HCT116 (cell line): ENCODE measurements around the gene JAG1. TPM values are rescaled to one million over a fixed set of nuclear protein-coding genes. Genes with fewer than 3 reads are reported as not detected.

Experiments
- ATAC-seq: fragments of 200-7000 bp; cut with Tn5 transposase; 2 replicates; pipeline ENCODE4 v1.9.1; 2020; ENCODE audit warnings: mild to moderate bottlenecking, moderate library complexity
- BruUV-seq: library from RNA; stranded (reverse); fragments of 400-500 nt; replicated peaks from 2 replicates; lab custom pipeline; 2021; lab: Mats Ljungman, UMichigan
- CTCF ChIA-PET: fragments of 300-600 bp; sonication (Branson Sonifier 250); formaldehyde crosslinking; loops from one replicate; lab custom pipeline; 2021; ENCODE audit warnings: antibody characterized with exemption; lab: Charles Lee
- POLR2A ChIA-PET: fragments of 300-600, 350-600 bp; sonication (Branson Sonifier 250); formaldehyde crosslinking; loops from one replicate; lab custom pipeline; 2021; ENCODE audit warnings: antibody characterized with exemption; lab: Charles Lee
- RAD21 ChIA-PET, 2 experiments: fragments of 300-600 bp; sonication (Branson Sonifier 250); formaldehyde crosslinking; loops; one replicate each; lab custom pipeline; 2023; ENCODE audit warnings: low total read pairs in 2 of 2; ENCODE audit not compliant: uncharacterized antibody in 2 of 2, unreplicated experiment in 2 of 2, low non-redundant PET in 1 of 2; lab: Charles Lee
- DNase-seq: peaks from one replicate; pipeline ENCODE4 v3.0.0-alpha.2; 2010; ENCODE audit warnings: low read depth, low spot score
- H2AFZ ChIP-seq: fragments of 200-600 bp; shearing (Covaris generic), sonication (generic); 2 replicates; pipeline ENCODE4 v1.6.1; 2017; ENCODE audit warnings: low read depth, mixed run types, mixed read lengths, antibody characterized with exemption, low read length; ENCODE audit not compliant: poor library complexity, severe bottlenecking
- H3K27ac ChIP-seq: 2 replicates; pipeline ENCODE4 v1.5.1; 2012; ENCODE audit warnings: low read depth, low read length
- H3K27me3 ChIP-seq: fragments of 200-600 bp; sonication (generic); 2 replicates; pipeline ENCODE4 v1.6.1; 2016; ENCODE audit warnings: mixed run types, low read length, mixed read lengths; ENCODE audit not compliant: insufficient read depth
- H3K36me3 ChIP-seq, 2 experiments: fragments of 200-500 bp in 1 of 2; fragments of 200-600 bp in 1 of 2; sonication (Bioruptor generic) in 1 of 2; sonication (generic) in 1 of 2; 2 replicates each; pipeline versions ENCODE4 v1.5.1 to v1.6.1; 2014 to 2016; ENCODE audit warnings: low read length in 2 of 2, inconsistent platforms in 1 of 2, mixed read lengths in 1 of 2, mixed run types in 1 of 2; ENCODE audit not compliant: insufficient read depth in 2 of 2, control insufficient read depth in 1 of 2
- H3K4me1 ChIP-seq, 2 experiments: fragments of 200-600 bp in 1 of 2; sonication (generic) in 1 of 2; 2 replicates each; pipeline versions ENCODE4 v1.5.1 to v1.6.1; 2012 to 2017; ENCODE audit warnings: low read length in 2 of 2, inconsistent platforms in 1 of 2, mild to moderate bottlenecking in 1 of 2, mixed read lengths in 1 of 2, mixed run types in 1 of 2, moderate library complexity in 1 of 2; ENCODE audit not compliant: insufficient read depth in 2 of 2, control insufficient read depth in 1 of 2
- H3K4me2 ChIP-seq: fragments of 200-600 bp; sonication (generic); 2 replicates; pipeline ENCODE4 v1.6.1; 2017; ENCODE audit warnings: mixed run types, low read length, mixed read lengths
- H3K4me3 ChIP-seq, 2 experiments: fragments of 200-600 bp in 1 of 2; sonication (generic) in 1 of 2; replicated peaks in 1 of 2; 2 replicates each; pipeline ENCODE4 v1.5.1; 2011 to 2016; ENCODE audit warnings: low read length in 2 of 2, control low read depth in 1 of 2, low read depth in 1 of 2, mild to moderate bottlenecking in 1 of 2, mixed read lengths in 1 of 2, mixed run types in 1 of 2
- H3K79me2 ChIP-seq: fragments of 200-600 bp; sonication (generic); 2 replicates; pipeline ENCODE4 v1.6.1; 2017; ENCODE audit warnings: mild to moderate bottlenecking, mixed run types, low read length, moderate library complexity, mixed read lengths; ENCODE audit not compliant: insufficient read depth
- H3K9ac ChIP-seq: fragments of 200-600 bp; sonication (generic); 2 replicates; pipeline ENCODE4 v1.6.1; 2016; ENCODE audit warnings: low read length, mixed read lengths
- H3K9me2 ChIP-seq: fragments of 200-600 bp; sonication (generic), shearing (Covaris generic); 2 replicates; pipeline ENCODE4 v1.6.1; 2017; ENCODE audit warnings: mixed run types, mild to moderate bottlenecking, moderate library complexity; ENCODE audit not compliant: insufficient read depth
- H3K9me3 ChIP-seq, 2 experiments: fragments of 200-500 bp in 1 of 2; fragments of 200-600 bp in 1 of 2; sonication (Bioruptor generic) in 1 of 2; sonication (generic) in 1 of 2; 2 replicates each; pipeline ENCODE4 v1.6.1; 2014 to 2017; ENCODE audit warnings: low read length in 2 of 2, mixed read lengths in 2 of 2, inconsistent platforms in 1 of 2, low read depth in 1 of 2, mild to moderate bottlenecking in 1 of 2, mixed run types in 1 of 2, moderate library complexity in 1 of 2; ENCODE audit not compliant: control insufficient read depth in 1 of 2, insufficient read depth in 1 of 2
- H4K20me1 ChIP-seq: fragments of 200-600 bp; sonication (generic), shearing (Covaris generic); 2 replicates; pipeline ENCODE4 v1.6.1; 2017; ENCODE audit warnings: mixed run types, mild to moderate bottlenecking, moderate library complexity; ENCODE audit not compliant: insufficient read depth
- CBX3 ChIP-seq: IDR thresholded peaks from 2 replicates; pipeline ENCODE4 v1.6.1; 2012; ENCODE audit warnings: low read depth
- CEBPB ChIP-seq: IDR thresholded peaks from 2 replicates; pipeline ENCODE4 v1.6.1; 2012; ENCODE audit warnings: low read depth
- CTCF ChIP-seq, 3 experiments: fragments of 200-600 bp in 1 of 3; sonication (generic) in 1 of 3; IDR thresholded peaks in 2 of 3; conservative IDR thresholded peaks in 1 of 3; 2 replicates each; pipeline ENCODE4 v1.5.1; 2012 to 2017; ENCODE audit warnings: low read depth in 2 of 3, low read length in 2 of 3, antibody characterized with exemption in 1 of 3, borderline replicate concordance in 1 of 3, control low read depth in 1 of 3, mild to moderate bottlenecking in 1 of 3, mixed read lengths in 1 of 3, mixed run types in 1 of 3, moderate library complexity in 1 of 3; ENCODE audit not compliant: insufficient read depth in 1 of 3
- EGR1 ChIP-seq: IDR thresholded peaks from 2 replicates; pipeline ENCODE4 v1.6.1; 2012; ENCODE audit warnings: low read depth
- EZH2 ChIP-seq: fragments of 200-600 bp; sonication (generic); IDR thresholded peaks from 2 replicates; pipeline ENCODE4 v1.6.1; 2017; ENCODE audit warnings: antibody characterized with exemption, mixed run types
- EZH2phosphoT487 ChIP-seq: fragments of 200-600 bp; IDR thresholded peaks from 2 replicates; pipeline ENCODE4 v1.6.1; 2018; ENCODE audit warnings: antibody characterized with exemption, borderline replicate concordance
- FOSL1 ChIP-seq: IDR thresholded peaks from 2 replicates; pipeline ENCODE4 v1.6.1; 2012; ENCODE audit warnings: low read depth
- JUND ChIP-seq: IDR thresholded peaks from 2 replicates; pipeline ENCODE4 v1.6.1; 2012
- POLR2A ChIP-seq: IDR thresholded peaks from 2 replicates; pipeline ENCODE4 v1.7.0; 2011; ENCODE audit warnings: borderline replicate concordance; ENCODE audit not compliant: insufficient read depth, insufficient read length; ENCODE audit errors: extremely low read depth
- POLR2AphosphoS5 ChIP-seq: IDR thresholded peaks from 2 replicates; pipeline ENCODE4 v1.6.1; 2011; ENCODE audit warnings: mild to moderate bottlenecking, low read depth, low read length, moderate library complexity
- RAD21 ChIP-seq: IDR thresholded peaks from 2 replicates; pipeline ENCODE4 v1.6.1; 2012; ENCODE audit warnings: low read depth, mild to moderate bottlenecking
- SIN3A ChIP-seq: IDR thresholded peaks from 2 replicates; pipeline ENCODE4 v1.6.1; 2012; ENCODE audit warnings: low read depth
- SP1 ChIP-seq: IDR thresholded peaks from 2 replicates; pipeline ENCODE4 v1.6.1; 2012; ENCODE audit warnings: low read depth
- SRF ChIP-seq: IDR thresholded peaks from 2 replicates; pipeline ENCODE4 v1.6.1; 2012; ENCODE audit warnings: low read depth
- YY1 ChIP-seq: IDR thresholded peaks from 2 replicates; pipeline ENCODE4 v1.6.1; 2011; ENCODE audit warnings: low read length, low read depth, moderate library complexity, mild to moderate bottlenecking; ENCODE audit not compliant: insufficient replicate concordance; ENCODE audit errors: extremely low read depth
- ZBTB33 ChIP-seq: IDR thresholded peaks from 2 replicates; pipeline ENCODE4 v1.6.1; 2011; ENCODE audit warnings: mild to moderate bottlenecking, low read length, moderate library complexity; ENCODE audit not compliant: insufficient replicate concordance; ENCODE audit errors: extremely low read depth
- ZFX ChIP-seq: fragments of 450-650 bp; IDR thresholded peaks from 2 replicates; pipeline ENCODE4 v1.6.1; 2017
- ZNF274 ChIP-seq: fragments of 200-500 bp; sonication (Bioruptor generic); IDR thresholded peaks from 2 replicates; pipeline ENCODE4 v1.6.1; 2014; ENCODE audit warnings: mild to moderate bottlenecking, low read depth, low read length, inconsistent platforms
- intact Hi-C: fragments of 100-400 bp; cut with micrococcal nuclease; formaldehyde crosslinking; loops from 2 replicates; pipeline ENCODE4 v1.10.0; 2022
- total RNA-seq: library from RNA; stranded (reverse); gene quantifications from one replicate; pipeline ENCODE4 v1.2.1, GENCODE V29; 2021; ENCODE audit not compliant: unreplicated experiment
- TF ChIP-seq, protein P1 (sequence below): IDR thresholded peaks from 2 replicates; pipeline ENCODE4 v1.6.1; 2012

Gene JAG1
- total RNA-seq, 1 experiment from 2014 or later = 31.9 TPM

DNA sequence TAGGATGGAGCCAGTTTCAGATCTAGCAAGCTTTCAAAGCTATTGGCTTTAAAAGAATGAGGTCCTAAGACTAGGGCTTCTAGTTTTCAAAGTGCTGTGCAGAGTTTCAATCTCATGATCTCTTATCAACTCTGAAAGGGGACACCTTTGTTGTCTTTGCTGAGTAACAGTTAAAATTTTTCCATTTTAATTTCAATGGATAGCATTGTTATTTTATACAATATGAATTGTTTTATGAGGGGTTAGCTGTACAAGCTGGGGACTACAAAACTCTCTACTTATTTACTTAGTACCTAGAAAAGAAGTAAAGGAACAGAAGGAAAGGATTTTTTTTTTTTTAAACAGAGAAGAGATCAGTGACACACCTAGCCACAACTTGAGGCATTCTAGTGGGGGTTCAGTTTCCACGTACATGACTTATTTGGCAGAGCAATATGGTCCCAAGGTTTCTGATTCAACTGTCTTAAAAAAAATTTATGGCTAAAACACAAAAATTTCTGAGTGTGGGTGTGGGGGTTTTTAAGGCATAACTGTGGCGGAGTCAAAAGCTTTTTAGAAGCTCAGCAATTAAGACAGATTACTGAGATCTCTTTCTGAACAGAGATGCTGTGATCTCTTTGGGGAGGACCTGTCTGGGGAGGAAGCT lies 46.1 kb upstream of the JAG1 start:
- ChIA-PET POLR2A (no interaction called here), RAD21 (interaction anchor here in 1 of 2 experiments (0.7 kb wide), 1 partner anchor 825 kb away, joined by 4 read pairs; no protein-coding TSS in a partner anchor), CTCF (no interaction called here)
- DNase-seq (no peak), ATAC-seq (no peak)
- H3K27me3 ChIP-seq = no peaks in the 10 kb centered on the region
- no peak overlapping the region for H3K4me3 ChIP-seq
- intact Hi-C loops = no loop called here
- H3K4me2 ChIP-seq = no peak overlapping the region
- H3K9ac ChIP-seq = no peak overlapping the region
- BruUV-seq = no TSS peak
- H3K36me3 ChIP-seq = no peaks in the 10 kb centered on the region
- no peak overlapping the region for H3K27ac ChIP-seq
- TF ChIP-seq SRF (no peak), CEBPB (no peak), FOSL1 (no peak), JUND (no peak), POLR2A (no peak), POLR2AphosphoS5 (no peak), CBX3 (no peak), ZFX (no peak), EZH2 (no peak), EZH2phosphoT487 (no peak), SP1 (no peak), YY1 (no peak), ZBTB33 (no peak), CTCF (IDR thresholded peaks at IDR 0.05 in 2 of 3, conservative IDR thresholded peaks at IDR 0.05 in 1 of 3; ENCODE audit: borderline replicate concordance in 1 of 3, insufficient read depth in 1 of 3, low read depth in 2 of 3, low read length in 2 of 3) (no peak), SIN3A (no peak), RAD21 (no peak), ZNF274 (no peak), EGR1 (no peak)
- TF ChIP-seq, protein P1, sequence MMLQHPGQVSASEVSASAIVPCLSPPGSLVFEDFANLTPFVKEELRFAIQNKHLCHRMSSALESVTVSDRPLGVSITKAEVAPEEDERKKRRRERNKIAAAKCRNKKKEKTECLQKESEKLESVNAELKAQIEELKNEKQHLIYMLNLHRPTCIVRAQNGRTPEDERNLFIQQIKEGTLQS = no peak
- no peaks in the 10 kb centered on the region for H4K20me1 ChIP-seq
- no peak overlapping the region for H2AFZ ChIP-seq
- no peaks in the 10 kb centered on the region for H3K9me2 ChIP-seq
- H3K9me3 ChIP-seq = no peaks in the 10 kb centered on the region
- H3K4me1 ChIP-seq = peaks cover 4 to 15% of the 10 kb centered on the region in 2 experiments; a peak in 3 of 4 replicates
- no peaks in the 10 kb centered on the region for H3K79me2 ChIP-seq
